ENCODE results near the gene SUN1. TPM values are rescaled to one million over a fixed set of nuclear protein-coding genes. Genes with fewer than 3 reads are reported as not detected.

SUN1 gene, protein sequence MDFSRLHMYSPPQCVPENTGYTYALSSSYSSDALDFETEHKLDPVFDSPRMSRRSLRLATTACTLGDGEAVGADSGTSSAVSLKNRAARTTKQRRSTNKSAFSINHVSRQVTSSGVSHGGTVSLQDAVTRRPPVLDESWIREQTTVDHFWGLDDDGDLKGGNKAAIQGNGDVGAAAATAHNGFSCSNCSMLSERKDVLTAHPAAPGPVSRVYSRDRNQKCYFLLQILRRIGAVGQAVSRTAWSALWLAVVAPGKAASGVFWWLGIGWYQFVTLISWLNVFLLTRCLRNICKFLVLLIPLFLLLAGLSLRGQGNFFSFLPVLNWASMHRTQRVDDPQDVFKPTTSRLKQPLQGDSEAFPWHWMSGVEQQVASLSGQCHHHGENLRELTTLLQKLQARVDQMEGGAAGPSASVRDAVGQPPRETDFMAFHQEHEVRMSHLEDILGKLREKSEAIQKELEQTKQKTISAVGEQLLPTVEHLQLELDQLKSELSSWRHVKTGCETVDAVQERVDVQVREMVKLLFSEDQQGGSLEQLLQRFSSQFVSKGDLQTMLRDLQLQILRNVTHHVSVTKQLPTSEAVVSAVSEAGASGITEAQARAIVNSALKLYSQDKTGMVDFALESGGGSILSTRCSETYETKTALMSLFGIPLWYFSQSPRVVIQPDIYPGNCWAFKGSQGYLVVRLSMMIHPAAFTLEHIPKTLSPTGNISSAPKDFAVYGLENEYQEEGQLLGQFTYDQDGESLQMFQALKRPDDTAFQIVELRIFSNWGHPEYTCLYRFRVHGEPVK
- total RNA-seq = 187 and 198 TPM in 2 replicates
- 66.8 TPM for total RNA-seq (2013)
- 254 and 366 TPM in 2 replicates for polyA plus RNA-seq
- polyA minus RNA-seq = 104 and 190 TPM in 2 replicates

DNA sequence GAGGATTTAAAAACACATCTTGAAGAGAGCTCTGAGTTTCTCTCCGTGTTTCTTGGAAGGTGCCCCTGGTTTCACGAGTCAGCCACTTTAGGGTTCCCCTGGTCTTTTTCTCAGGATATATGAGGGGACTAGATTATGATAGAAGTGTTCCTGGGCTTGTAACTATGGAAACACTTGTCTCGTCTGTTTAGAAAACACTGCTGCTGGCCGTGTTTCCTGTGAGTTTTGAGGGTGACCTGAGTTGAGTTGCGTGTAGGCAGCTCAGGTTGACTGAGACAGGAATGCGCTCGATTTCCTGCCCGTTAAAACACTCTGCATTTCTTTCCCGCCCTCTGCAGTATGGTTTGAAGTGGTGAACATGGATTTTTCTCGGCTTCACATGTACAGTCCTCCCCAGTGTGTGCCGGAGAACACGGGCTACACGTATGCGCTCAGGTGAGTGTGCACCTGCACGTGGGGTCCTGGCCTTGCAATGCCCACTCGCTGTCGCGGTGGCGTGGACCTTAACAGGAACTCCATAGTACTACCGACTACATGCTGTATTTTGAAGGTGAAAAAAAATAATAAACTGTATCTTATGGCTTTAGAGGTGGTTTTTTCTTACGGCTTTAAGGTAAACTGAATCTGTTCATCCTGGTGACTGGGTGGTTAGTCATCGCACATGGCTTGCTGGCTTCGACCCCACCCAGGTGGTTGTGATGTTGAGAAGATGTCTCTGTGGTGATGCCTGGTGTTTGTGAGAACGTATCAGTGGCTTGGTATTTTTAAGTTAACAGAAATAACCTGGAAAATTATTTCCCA is at the start of gene SUN1:
TSS of gene SUN1 (plus strand) at position 310 of the 801 bp plus-strand sequence. CDS start at position 359, 49 bp downstream.
- Histone ChIP-seq H3K79me2 (ENCODE audit: control insufficient read depth, insufficient read depth, low read length) (peaks cover 96% of the 10 kb centered on the region), H4K20me1 (ENCODE audit: control insufficient read depth, insufficient read depth, low read length, poor library complexity, severe bottlenecking) (peaks cover 74% of the 10 kb centered on the region), H3K9me3 (ENCODE audit: control extremely low read depth in 1 of 3, control insufficient read depth in 2 of 3, insufficient read depth in 1 of 3, low read length in 2 of 3) (no peaks in the 10 kb centered on the region), H2AFZ (ENCODE audit: insufficient read depth, low read depth, low read length, poor library complexity, severe bottlenecking) (no peak within 1 kb of the TSS), H3K27ac (ENCODE audit: low read length in 2 of 2) (peak within 1 kb of the TSS; percentile 76 to 89), H3K4me3 (ENCODE audit: control extremely low read depth in 1 of 5, extremely low read depth in 1 of 5, insufficient read depth in 1 of 5, low read depth in 2 of 5, low read length in 4 of 5) (peak within 1 kb of the TSS in 2 of 5 experiments; percentile 14 to 16), H3K4me2 (replicated peaks; ENCODE audit: low read depth, low read length, poor library complexity, severe bottlenecking) (peak within 1 kb of the TSS; percentile 53), H3K36me3 (replicated peaks in 1 of 2; ENCODE audit: control extremely low read depth in 1 of 2, control insufficient read depth in 1 of 2, extremely low read depth in 1 of 2, insufficient read depth in 2 of 2, low read length in 1 of 2) (peaks cover 0 to 17% of the 10 kb centered on the region in 2 experiments), H3K4me1 (ENCODE audit: control insufficient read depth in 2 of 2, insufficient read depth in 2 of 2, low read length in 2 of 2) (peaks cover 31 to 32% of the 10 kb centered on the region in 2 donors), H3K27me3 (replicated peaks in 1 of 4; ENCODE audit: control extremely low read depth in 1 of 4, control insufficient read depth in 3 of 4, insufficient read depth in 4 of 4, low read length in 3 of 4) (no peaks in the 10 kb centered on the region), H3K9ac (ENCODE audit: low read length) (peak within 1 kb of the TSS; percentile 51)
- Mint-ChIP-seq H3K4me3 (peak within 1 kb of the TSS; percentile 85), H3K9me3 (ENCODE audit: insufficient read depth) (no peaks in the 10 kb centered on the region), H3K27me3 (no peaks in the 10 kb centered on the region), H3K4me1 (peaks cover 51% of the 10 kb centered on the region), H3K27ac (peak within 1 kb of the TSS; percentile 93)
- intact Hi-C loops (cut with micrococcal nuclease) = loop anchor here (1.0 to 5.0 kb wide), 2 partner anchors 19 to 40 kb away; no protein-coding TSS in a partner anchor
- TF ChIP-seq EZH2 (IDR thresholded peaks at IDR 0.05; ENCODE audit: borderline replicate concordance, insufficient read depth, low read depth, low read length, poor library complexity, severe bottlenecking) (no peak), CTCF (IDR thresholded peaks at IDR 0.05) (no peak)
- ATAC-seq (ENCODE audit: low read depth) (peak; percentile 48), DNase-seq (peak; percentile 40)
- CTCF ChIA-PET = interaction anchor here (0.9 to 2.7 kb wide), 5 partner anchors 15 to 43 kb away, joined by 3 to 13 read pairs (median 4); no protein-coding TSS in a partner anchor
- POLR2A ChIA-PET = interaction anchor here (0.7 to 1.7 kb wide), 2 partner anchors 16 to 20 kb away, joined by 5 to 8 read pairs; no protein-coding TSS in a partner anchor
- 66% methylated on average over 22 of the region's 24 CpGs for WGBS (ENCODE audit: insufficient coverage)
